Neuronal stem cell (in vitro differentiated cells): ENCODE measurements around the gene TPCN2.

Source experiments
- DNase-seq: peaks from one replicate; pipeline ENCODE4 v3.0.0-alpha.2; 2013; ENCODE audit warnings: low spot score
- H2AFZ ChIP-seq: one replicate; pipeline ENCODE4 v1.6.1; 2013; ENCODE audit warnings: mild to moderate bottlenecking, low read length, inconsistent platforms
- H2AK5ac ChIP-seq: 2 replicates; pipeline ENCODE4 v1.6.1; 2013; ENCODE audit warnings: low read depth, mild to moderate bottlenecking, inconsistent platforms, low read length, moderate library complexity, mixed read lengths
- H2BK120ac ChIP-seq: 2 replicates; pipeline ENCODE4 v1.6.1; 2013; ENCODE audit warnings: low read depth, mild to moderate bottlenecking, inconsistent platforms, low read length, moderate library complexity, mixed read lengths
- H2BK12ac ChIP-seq: one replicate; pipeline ENCODE4 v1.6.1; 2013; ENCODE audit warnings: low read length, inconsistent platforms
- H2BK15ac ChIP-seq: 2 replicates; pipeline ENCODE4 v1.6.1; 2013; ENCODE audit warnings: mild to moderate bottlenecking, low read length, inconsistent platforms, mixed read lengths
- H2BK5ac ChIP-seq: one replicate; pipeline ENCODE4 v1.6.1; 2013; ENCODE audit warnings: inconsistent platforms, mild to moderate bottlenecking, low read length, moderate library complexity
- H3K14ac ChIP-seq: one replicate; pipeline ENCODE4 v1.6.1; 2013; ENCODE audit warnings: low read length, inconsistent platforms
- H3K18ac ChIP-seq: 2 replicates; pipeline ENCODE4 v1.6.1; 2013; ENCODE audit warnings: low read length, inconsistent platforms
- H3K23ac ChIP-seq: 2 replicates; pipeline ENCODE4 v1.6.1; 2013; ENCODE audit warnings: low read depth, mild to moderate bottlenecking, mixed read lengths, low read length, inconsistent platforms; ENCODE audit not compliant: poor library complexity
- H3K27ac ChIP-seq: replicated peaks from 3 replicates; pipeline ENCODE4 v1.5.1; 2013; ENCODE audit warnings: low read length, inconsistent platforms
- H3K27me3 ChIP-seq, 3 experiments: 2 replicates each; pipeline ENCODE4 v1.6.1; 2013; ENCODE audit warnings: low read length in 3 of 3, mild to moderate bottlenecking in 2 of 3, inconsistent platforms in 1 of 3, low read depth in 1 of 3, mixed read lengths in 1 of 3, moderate library complexity in 1 of 3; ENCODE audit not compliant: control insufficient read depth in 3 of 3, insufficient read depth in 3 of 3
- H3K36me3 ChIP-seq, 2 donors: replicated peaks in 1 of 2; 2 replicates each; pipeline ENCODE4 v1.6.1; 2013; ENCODE audit warnings: low read length in 2 of 2; ENCODE audit not compliant: control insufficient read depth in 2 of 2, insufficient read depth in 2 of 2
- H3K4ac ChIP-seq: 2 replicates; pipeline ENCODE4 v1.6.1; 2013; ENCODE audit warnings: inconsistent platforms, mild to moderate bottlenecking, low read length, moderate library complexity
- H3K4me1 ChIP-seq, 2 donors: 1 replicate in 1 of 2; 2 replicates in 1 of 2; pipeline ENCODE4 v1.6.1; 2013; ENCODE audit warnings: low read length in 2 of 2, low read depth in 1 of 2; ENCODE audit not compliant: control insufficient read depth in 2 of 2, insufficient read depth in 1 of 2
- H3K4me2 ChIP-seq: one replicate; pipeline ENCODE4 v1.6.1; 2013; ENCODE audit warnings: mild to moderate bottlenecking, low read length, inconsistent platforms; ENCODE audit not compliant: insufficient read depth, poor library complexity, severe bottlenecking
- H3K4me3 ChIP-seq, 2 donors: 2 replicates each; pipeline ENCODE4 v1.5.1; 2013; ENCODE audit warnings: low read length in 2 of 2, mild to moderate bottlenecking in 2 of 2, inconsistent platforms in 1 of 2, moderate library complexity in 1 of 2
- H3K79me1 ChIP-seq: one replicate; pipeline ENCODE4 v1.6.1; 2013; ENCODE audit warnings: low read depth, mild to moderate bottlenecking, inconsistent platforms, low read length, moderate library complexity
- H3K9ac ChIP-seq: one replicate; pipeline ENCODE4 v1.6.1; 2013; ENCODE audit warnings: mild to moderate bottlenecking, low read depth, low read length, inconsistent platforms; ENCODE audit not compliant: poor library complexity
- H3K9me3 ChIP-seq, 2 donors: replicated peaks in 1 of 2; 2 replicates each; pipeline versions ENCODE3 to v1.6.1; 2013; ENCODE audit warnings: low read length in 2 of 2, mild to moderate bottlenecking in 2 of 2, inconsistent platforms in 1 of 2, low read depth in 1 of 2, mixed read lengths in 1 of 2, moderate library complexity in 1 of 2; ENCODE audit not compliant: control insufficient read depth in 2 of 2, insufficient read depth in 1 of 2
- H4K8ac ChIP-seq: one replicate; pipeline ENCODE4 v1.6.1; 2013; ENCODE audit warnings: low read depth, mild to moderate bottlenecking, inconsistent platforms, low read length, moderate library complexity
- H4K91ac ChIP-seq: one replicate; pipeline ENCODE4 v1.6.1; 2013; ENCODE audit warnings: low read length, low read depth, mild to moderate bottlenecking, inconsistent platforms; ENCODE audit not compliant: poor library complexity
- WGBS, 2 donors: extraction: QIAGEN DNeasy Blood & Tissue Kit; methylation state at CpG; one replicate each; pipeline ENCODE4 v1.1.7; 2013; ENCODE audit warnings: missing lambda C conversion rate in 2 of 2, mixed read lengths in 1 of 2; ENCODE audit not compliant: insufficient read length in 2 of 2, insufficient replicate concordance in 1 of 2; ENCODE audit errors: extremely low coverage in 2 of 2; 5-methylcytosine and 5-hydroxymethylcytosine counted together

The TPCN2 gene

GRCh38 chr11:69089258-69089657, 40.5 kb downstream of the TPCN2 start:
- peaks cover 8 to 30% of the 10 kb centered on the region in 2 donors for H3K36me3 ChIP-seq
- H2AK5ac ChIP-seq, result no peak overlapping the region
- no peaks in the 10 kb centered on the region for H3K79me1 ChIP-seq
- no peak for DNase-seq
- H3K4me1 ChIP-seq, result peaks cover 0 to 4% of the 10 kb centered on the region in 2 donors
- no peak overlapping the region for H3K27ac ChIP-seq
- H3K4me2 ChIP-seq, result no peak overlapping the region
- H3K23ac ChIP-seq, result no peak overlapping the region
- H3K9ac ChIP-seq, result no peak overlapping the region
- no peak overlapping the region for H3K4me3 ChIP-seq
- no CpG with 5 or more reads among the region's 15 CpGs for WGBS, 2 donors
- H4K91ac ChIP-seq, result no peak overlapping the region
- H3K4ac ChIP-seq, result no peak overlapping the region
- H2BK12ac ChIP-seq, result no peak overlapping the region
- no peak overlapping the region for H2BK120ac ChIP-seq
- no peak overlapping the region for H2AFZ ChIP-seq
- H3K27me3 ChIP-seq, result no peaks in the 10 kb centered on the region
- H2BK15ac ChIP-seq, result no peak overlapping the region
- H3K14ac ChIP-seq, result no peak overlapping the region
- no peak overlapping the region for H3K18ac ChIP-seq
- H2BK5ac ChIP-seq, result no peak overlapping the region
- H3K9me3 ChIP-seq, result peaks cover 0 to 5% of the 10 kb centered on the region in 2 donors
- H4K8ac ChIP-seq, result no peak overlapping the region

- Histone ChIP-seq H3K4me3 (no peak overlapping the region), H3K9me3 (peaks cover 0 to 5% of the 10 kb centered on the region in 2 donors), H3K4me2 (no peak overlapping the region), H3K23ac (no peak overlapping the region), H4K8ac (no peak overlapping the region), H3K27ac (no peak overlapping the region), H3K18ac (no peak overlapping the region), H4K91ac (no peak overlapping the region), H2BK12ac (no peak overlapping the region), H2BK5ac (no peak overlapping the region), H3K79me1 (peaks cover 3% of the 10 kb centered on the region), H2AK5ac (no peak overlapping the region), H3K9ac (no peak overlapping the region), H3K4me1 (peaks cover 0 to 10% of the 10 kb centered on the region in 2 donors), H3K27me3 (no peaks in the 10 kb centered on the region), H3K4ac (no peak overlapping the region), H3K36me3 (peaks cover 8 to 23% of the 10 kb centered on the region in 2 donors), H2BK15ac (no peak overlapping the region), H3K14ac (no peak overlapping the region), H2AFZ (no peak overlapping the region), H2BK120ac (no peak overlapping the region)
- DNase-seq, result no peak
- WGBS, 2 donors, result no CpG with 5 or more reads among the region's 6 CpGs
Measured at GRCh38 chr11:69091638-69092165, 43.0 kb downstream of the TPCN2 start.

- whole genome bisulfite sequencing, 2 donors, result no CpG with 5 or more reads among the region's 18 CpGs
- H2BK15ac ChIP-seq, result no peak overlapping the region
- no peak overlapping the region for H2BK5ac ChIP-seq
- no peak overlapping the region for H3K9ac ChIP-seq
- no peak overlapping the region for H3K23ac ChIP-seq
- no peak overlapping the region for H2AK5ac ChIP-seq
- H4K8ac ChIP-seq, result no peak overlapping the region
- no peaks in the 10 kb centered on the region for H3K27me3 ChIP-seq
- no peak overlapping the region for H2AFZ ChIP-seq
- no peak overlapping the region for H3K18ac ChIP-seq
- no peak overlapping the region for H3K4ac ChIP-seq
- no peak overlapping the region for H4K91ac ChIP-seq
- no peak overlapping the region for H3K27ac ChIP-seq
- H3K14ac ChIP-seq, result no peak overlapping the region
- H3K4me2 ChIP-seq, result no peak overlapping the region
- H3K4me1 ChIP-seq, result peaks cover 0 to 10% of the 10 kb centered on the region in 2 donors
- H3K36me3 ChIP-seq, result peaks cover 8 to 23% of the 10 kb centered on the region in 2 donors
- H3K9me3 ChIP-seq, result peaks cover 0 to 5% of the 10 kb centered on the region in 2 donors
- H3K79me1 ChIP-seq, result peaks cover 3% of the 10 kb centered on the region
- no peak overlapping the region for H3K4me3 ChIP-seq
- H2BK12ac ChIP-seq, result no peak overlapping the region
- H2BK120ac ChIP-seq, result no peak overlapping the region
- DNase-seq, result no peak
Measured at GRCh38 chr11:69092263-69092662, 43.5 kb downstream of the TPCN2 start.

- peaks cover 0 to 10% of the 10 kb centered on the region in 2 donors for H3K4me1 ChIP-seq
- H2BK15ac ChIP-seq, result no peak overlapping the region
- no peaks in the 10 kb centered on the region for H3K27me3 ChIP-seq
- H3K4me2 ChIP-seq, result no peak overlapping the region
- H2BK12ac ChIP-seq, result no peak overlapping the region
- peaks cover 0 to 5% of the 10 kb centered on the region in 2 donors for H3K9me3 ChIP-seq
- no peak overlapping the region for H2BK120ac ChIP-seq
- no peak overlapping the region for H4K91ac ChIP-seq
- H3K9ac ChIP-seq, result no peak overlapping the region
- H3K4ac ChIP-seq, result no peak overlapping the region
- H3K27ac ChIP-seq, result no peak overlapping the region
- H3K14ac ChIP-seq, result no peak overlapping the region
- no peak overlapping the region for H3K23ac ChIP-seq
- no CpG with 5 or more reads among the region's 10 CpGs for WGBS, 2 donors
- no peak overlapping the region for H2BK5ac ChIP-seq
- no peak overlapping the region for H2AK5ac ChIP-seq
- H3K79me1 ChIP-seq, result peaks cover 3% of the 10 kb centered on the region
- H3K18ac ChIP-seq, result no peak overlapping the region
- no peak overlapping the region for H3K4me3 ChIP-seq
- no peak overlapping the region for H4K8ac ChIP-seq
- H2AFZ ChIP-seq, result no peak overlapping the region
- DNase-seq, result no peak
- H3K36me3 ChIP-seq, result peaks cover 8 to 23% of the 10 kb centered on the region in 2 donors
Measured at GRCh38 chr11:69093106-69093505, 44.4 kb downstream of the TPCN2 start.
